Right lobe of liver (tissue), 4 donors: ENCODE measurements around the gene KLHL5.

Source experiments
- CTCF ChIP-seq, 4 donors: fragments of 200-600 bp in 3 of 4; fragments of 450-650 bp in 1 of 4; IDR thresholded peaks; one replicate each; pipeline versions ENCODE4 v1.5.1 to v1.8.0; 2016 to 2022; ENCODE audit warnings: antibody characterized with exemption in 4 of 4, mild to moderate bottlenecking in 2 of 4
- POLR2A ChIP-seq: fragments of 450-650 bp; IDR thresholded peaks from one replicate; pipeline ENCODE4 v1.6.1; 2017; ENCODE audit warnings: antibody characterized with exemption, mild to moderate bottlenecking
- donor health status: DM: no; HTN: no; CAD: no.
- donor health status: DM: no; HTN: no; CAD: no.
- donor health status: DM: no; HTN: yes; CAD: no.

DNA sequence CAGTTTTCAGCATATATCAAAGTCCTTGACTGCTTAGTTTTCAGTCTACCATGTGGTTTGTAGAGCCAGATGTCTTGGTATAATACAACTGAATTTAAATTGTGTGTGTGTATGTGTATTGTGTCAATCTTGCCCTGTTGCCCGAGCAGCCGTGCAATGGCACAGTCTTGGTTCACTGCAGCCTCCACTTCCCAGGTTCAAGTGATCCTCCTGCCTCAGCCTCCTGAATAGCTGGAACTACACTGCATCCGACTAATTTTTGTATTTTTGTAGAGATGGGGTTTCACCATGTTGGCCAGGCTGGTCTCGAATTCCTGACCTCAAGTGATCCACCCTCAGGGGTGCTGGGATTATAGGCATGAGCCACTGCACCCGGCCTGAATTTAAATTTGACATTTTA, 6.0 kb upstream of the KLHL5 start:
- TF ChIP-seq CTCF (IDR thresholded peaks at IDR 0.05): no peak
- TF ChIP-seq POLR2A: no peak
